ENCODE measurements around the gene DDHD1. TPM values are rescaled to one million over a fixed set of nuclear protein-coding genes. Genes with fewer than 3 reads are reported as not detected.

The DDHD1 gene
- total and polyA plus RNA-seq, 2 experiments from 2014 or later = 15.2 to 25.9 TPM

DNA sequence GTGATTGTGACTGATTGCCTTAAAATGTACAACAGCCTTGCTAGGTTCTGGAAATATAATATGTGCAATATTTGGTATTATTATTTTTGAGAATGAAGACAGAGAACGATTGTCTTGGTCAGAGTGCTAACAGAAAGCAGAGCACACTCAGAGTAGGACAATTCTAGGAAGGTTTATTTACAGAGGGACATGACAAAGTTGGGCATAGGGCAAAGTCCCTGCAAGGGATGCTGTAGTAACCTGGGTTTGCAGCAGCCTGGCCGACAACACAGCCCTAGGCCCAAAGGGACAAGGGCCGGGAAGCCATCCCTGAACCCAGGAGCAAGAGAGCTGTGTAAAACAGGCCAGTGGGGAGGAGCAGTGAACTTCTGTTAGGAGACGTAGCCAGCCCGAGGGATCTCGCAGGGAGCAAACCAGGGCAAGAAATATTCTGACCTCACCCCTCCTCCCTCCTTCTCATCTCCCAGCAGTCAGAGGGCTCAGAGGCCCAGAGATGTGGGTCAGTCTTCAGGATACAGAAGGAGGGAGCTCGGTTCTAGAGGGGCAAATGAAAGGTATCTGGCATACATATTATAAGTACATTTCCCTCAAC lies 151.2 kb downstream of the DDHD1 start:
- H3K27ac ChIP-seq = no peak overlapping the region
- no peaks in the 10 kb centered on the region for H3K36me3 ChIP-seq
- H3K27me3 ChIP-seq = no peaks in the 10 kb centered on the region
- H3K4me3 ChIP-seq = no peak overlapping the region
- no peak for DNase-seq (ENCODE audit: low read depth in 1 of 2, low spot score in 1 of 2)
- H3K4me1 ChIP-seq (ENCODE audit: low read depth) = no peaks in the 10 kb centered on the region
- no peaks in the 10 kb centered on the region for H3K9me3 ChIP-seq (ENCODE audit: low read depth)
- TF ChIP-seq, protein P1, sequence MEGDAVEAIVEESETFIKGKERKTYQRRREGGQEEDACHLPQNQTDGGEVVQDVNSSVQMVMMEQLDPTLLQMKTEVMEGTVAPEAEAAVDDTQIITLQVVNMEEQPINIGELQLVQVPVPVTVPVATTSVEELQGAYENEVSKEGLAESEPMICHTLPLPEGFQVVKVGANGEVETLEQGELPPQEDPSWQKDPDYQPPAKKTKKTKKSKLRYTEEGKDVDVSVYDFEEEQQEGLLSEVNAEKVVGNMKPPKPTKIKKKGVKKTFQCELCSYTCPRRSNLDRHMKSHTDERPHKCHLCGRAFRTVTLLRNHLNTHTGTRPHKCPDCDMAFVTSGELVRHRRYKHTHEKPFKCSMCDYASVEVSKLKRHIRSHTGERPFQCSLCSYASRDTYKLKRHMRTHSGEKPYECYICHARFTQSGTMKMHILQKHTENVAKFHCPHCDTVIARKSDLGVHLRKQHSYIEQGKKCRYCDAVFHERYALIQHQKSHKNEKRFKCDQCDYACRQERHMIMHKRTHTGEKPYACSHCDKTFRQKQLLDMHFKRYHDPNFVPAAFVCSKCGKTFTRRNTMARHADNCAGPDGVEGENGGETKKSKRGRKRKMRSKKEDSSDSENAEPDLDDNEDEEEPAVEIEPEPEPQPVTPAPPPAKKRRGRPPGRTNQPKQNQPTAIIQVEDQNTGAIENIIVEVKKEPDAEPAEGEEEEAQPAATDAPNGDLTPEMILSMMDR (IDR thresholded peaks at IDR 0.05; ENCODE audit: low read depth, low read length) = no peak

DNA sequence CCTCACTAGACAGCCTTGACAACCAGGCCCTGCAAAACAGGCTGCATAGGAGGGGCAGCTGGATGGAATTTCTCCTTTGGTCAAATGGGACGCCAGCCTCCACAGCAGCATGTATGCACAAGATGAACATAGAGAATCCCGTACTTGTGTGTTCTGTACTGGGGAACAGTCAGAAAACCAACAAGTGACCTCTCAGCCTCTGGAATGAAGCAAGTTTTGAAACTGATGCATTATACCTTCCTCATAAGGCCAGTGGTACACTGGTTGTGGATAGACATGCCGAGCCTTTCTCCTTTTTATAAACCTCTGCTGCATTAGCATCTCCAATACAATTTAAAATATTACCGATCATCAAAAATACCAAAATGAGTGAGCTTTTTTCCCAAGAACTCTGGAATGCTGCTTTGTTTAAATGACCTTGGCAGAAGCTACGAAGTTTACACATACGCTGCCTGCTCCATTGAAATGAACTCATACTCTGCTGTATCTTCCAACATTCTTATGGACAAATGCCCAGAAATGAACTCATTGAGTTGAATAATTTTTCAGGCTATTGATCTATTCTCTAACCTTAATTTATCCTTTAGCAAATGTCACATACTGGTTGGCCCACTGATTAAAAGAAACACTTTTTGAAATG lies 154.6 kb downstream of the DDHD1 start:
- TF ChIP-seq, protein P1 (IDR thresholded peaks at IDR 0.05; ENCODE audit: low read depth, low read length) = no peak
- Histone ChIP-seq H3K9me3 (ENCODE audit: low read depth) (no peaks in the 10 kb centered on the region), H3K36me3 (no peaks in the 10 kb centered on the region), H3K4me3 (no peak overlapping the region), H3K4me1 (ENCODE audit: low read depth) (no peaks in the 10 kb centered on the region), H3K27me3 (no peaks in the 10 kb centered on the region), H3K27ac (no peak overlapping the region)
- peak in 1 of 2 donors; percentile 90 for DNase-seq (ENCODE audit: low read depth in 1 of 2, low spot score in 1 of 2)

DNA sequence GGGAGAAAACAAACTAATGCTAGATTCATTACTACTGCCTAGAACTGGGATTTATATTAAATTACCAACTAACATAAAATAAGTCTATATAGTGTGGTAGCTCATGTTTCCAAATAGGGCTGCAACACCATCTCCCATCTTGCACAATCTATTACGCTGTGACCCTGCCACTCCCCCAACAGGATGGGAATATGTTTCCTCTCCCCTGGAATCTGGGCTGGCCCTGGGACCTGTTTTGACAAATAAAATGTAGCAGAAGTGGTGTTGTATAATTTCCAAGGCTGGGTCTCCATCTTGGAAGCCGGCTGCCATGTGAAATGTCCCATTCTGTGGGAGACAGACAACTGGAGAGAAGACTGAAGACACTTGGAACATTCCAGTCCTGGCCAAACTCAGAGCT lies 156.6 kb downstream of the DDHD1 start:
- no peaks in the 10 kb centered on the region for H3K36me3 ChIP-seq
- H3K4me1 ChIP-seq (ENCODE audit: low read depth) = no peaks in the 10 kb centered on the region
- no peak overlapping the region for H3K4me3 ChIP-seq
- no peak overlapping the region for H3K27ac ChIP-seq
- TF ChIP-seq, protein P1 (IDR thresholded peaks at IDR 0.05; ENCODE audit: low read depth, low read length) = no peak
- H3K27me3 ChIP-seq = no peaks in the 10 kb centered on the region
- no peak for DNase-seq (ENCODE audit: low read depth in 1 of 2, low spot score in 1 of 2)
- no peaks in the 10 kb centered on the region for H3K9me3 ChIP-seq (ENCODE audit: low read depth)

DNA sequence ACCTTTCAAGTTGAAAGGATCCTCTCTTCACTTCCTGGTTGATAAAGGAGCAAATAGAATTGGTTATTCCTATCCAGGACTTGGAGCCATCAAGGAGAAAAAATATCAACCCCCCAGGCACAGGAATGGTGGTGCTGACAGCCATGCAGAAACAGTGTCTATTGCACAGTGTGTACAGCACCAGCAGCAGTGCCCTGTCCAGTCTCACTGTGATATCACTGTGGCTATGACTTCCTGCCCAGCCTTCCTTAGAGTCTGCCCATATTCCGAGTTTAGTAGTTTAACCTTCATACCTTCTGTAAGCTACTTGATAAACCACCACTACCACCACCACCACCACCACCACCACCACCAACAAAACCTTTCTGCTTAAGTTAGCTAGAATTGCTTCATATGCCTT lies 157.1 kb downstream of the DDHD1 start:
- no peak overlapping the region for H3K27ac ChIP-seq
- TF ChIP-seq, protein P1 (IDR thresholded peaks at IDR 0.05; ENCODE audit: low read depth, low read length) = no peak
- H3K9me3 ChIP-seq (ENCODE audit: low read depth) = no peaks in the 10 kb centered on the region

DNA sequence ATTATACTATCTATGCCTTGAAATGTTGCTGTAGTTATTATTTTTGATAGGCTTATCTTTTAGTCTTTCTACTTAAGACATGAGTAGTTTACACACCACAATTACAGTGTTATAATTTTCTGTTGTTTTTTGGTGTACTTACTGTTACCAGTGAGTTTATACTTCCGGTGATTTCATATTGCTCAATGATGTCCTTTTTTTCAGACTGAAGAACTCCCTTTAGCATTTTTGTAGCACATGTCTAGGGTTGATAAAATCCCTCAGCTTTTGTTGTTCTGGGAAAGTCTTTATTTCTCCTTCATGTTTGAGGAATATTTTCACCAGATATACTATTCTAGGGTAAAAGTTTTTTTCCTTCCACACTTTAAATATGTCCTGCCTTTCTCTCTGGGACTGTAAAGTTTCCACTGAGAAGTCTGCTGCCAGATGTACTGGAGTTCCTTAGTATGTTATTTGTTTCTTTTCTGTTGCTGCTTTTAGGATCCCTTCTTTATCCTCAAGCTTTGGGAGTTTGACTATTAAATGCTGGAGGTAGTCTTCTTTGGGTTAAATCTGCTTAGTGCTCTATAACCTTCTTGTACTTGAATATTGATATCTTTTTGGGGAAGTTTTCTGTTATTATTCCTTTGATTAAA lies 160.8 kb downstream of the DDHD1 start:
- TF ChIP-seq, protein P1 (IDR thresholded peaks at IDR 0.05; ENCODE audit: low read depth, low read length) = no peak
- Histone ChIP-seq H3K4me1 (ENCODE audit: low read depth) (no peaks in the 10 kb centered on the region), H3K27ac (no peak overlapping the region), H3K27me3 (no peaks in the 10 kb centered on the region), H3K36me3 (no peaks in the 10 kb centered on the region), H3K9me3 (ENCODE audit: low read depth) (no peaks in the 10 kb centered on the region), H3K4me3 (no peak overlapping the region)
- DNase-seq (ENCODE audit: low read depth in 1 of 2, low spot score in 1 of 2) = peak in 1 of 2 donors; percentile 57

More for the DNA sequence above, 157.1 kb downstream of the DDHD1 start:
- Histone ChIP-seq H3K27me3 (no peaks in the 10 kb centered on the region), H3K36me3 (no peaks in the 10 kb centered on the region), H3K4me1 (ENCODE audit: low read depth) (no peaks in the 10 kb centered on the region), H3K4me3 (no peak overlapping the region)
- DNase-seq (ENCODE audit: low read depth in 1 of 2, low spot score in 1 of 2) = no peak
